Erythroblast (primary cell): Measurements from ENCODE around the gene IMP4.

Experiments used
- GATA1 ChIP-seq: IDR thresholded peaks from 2 replicates; pipeline ENCODE4 v1.6.1; 2011; ENCODE audit warnings: low read depth, mild to moderate bottlenecking, control low read depth, low read length, moderate library complexity
- POLR2A ChIP-seq: IDR thresholded peaks from 2 replicates; pipeline ENCODE4 v1.6.1; 2011; ENCODE audit warnings: mild to moderate bottlenecking, low read length

DNA sequence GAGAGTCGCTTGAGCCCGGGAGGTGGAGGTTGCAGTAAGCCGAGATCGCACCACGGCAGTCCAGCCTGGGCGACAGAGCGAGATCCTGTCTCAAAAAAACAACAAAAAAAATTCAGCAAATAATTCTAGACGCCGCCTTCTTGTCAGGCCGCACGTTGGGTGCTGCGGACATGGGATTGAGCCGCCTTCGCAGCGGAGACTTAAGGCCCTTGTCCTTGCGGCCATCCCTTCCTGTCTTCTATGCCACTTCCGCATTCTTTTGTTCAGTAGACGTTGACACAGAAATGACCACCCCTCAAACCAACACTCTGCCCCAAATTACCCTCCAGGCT is 29.0 kb downstream of the IMP4 start:
- TF ChIP-seq POLR2A (no peak), GATA1 (no peak)
